Raji (cell line): ENCODE results near the gene TRIM47.

Experiments used
- POLR2A ChIP-seq: IDR thresholded peaks from 2 replicates; pipeline ENCODE4 v1.6.1; 2011; ENCODE audit warnings: low read depth, low read length, control low read depth; ENCODE audit not compliant: insufficient read depth

Gene TRIM47

GRCh38 chr17:75846692-75847613 lies 31.4 kb downstream of the TRIM47 start:
- no peak for TF ChIP-seq POLR2A

GRCh38 chr17:75845933-75846691 lies 32.3 kb downstream of the TRIM47 start:
- no peak for TF ChIP-seq POLR2A

- TF ChIP-seq POLR2A, result no peak
Measured at GRCh38 chr17:75845058-75845711, 33.2 kb downstream of the TRIM47 start.

GRCh38 chr17:75844530-75845057 lies 33.8 kb downstream of the TRIM47 start:
- no peak for TF ChIP-seq POLR2A

- no peak for TF ChIP-seq POLR2A
Measured at GRCh38 chr17:75843577-75844529, 34.5 kb downstream of the TRIM47 start, which contains the start of gene UNC13D. Gene UNC13D (minus strand): TSS chr17:75844404. CDS start chr17:75844337, 67 bp downstream.

GRCh38 chr17:75842963-75843576 lies 35.3 kb downstream of the TRIM47 start:
- no peak for TF ChIP-seq POLR2A

- no peak for TF ChIP-seq POLR2A
Measured at GRCh38 chr17:75842411-75842810, 36.0 kb downstream of the TRIM47 start.

GRCh38 chr17:75840799-75841164 lies 37.6 kb downstream of the TRIM47 start:
- no peak for TF ChIP-seq POLR2A

- no peak for TF ChIP-seq POLR2A
Measured at GRCh38 chr17:75839942-75840798, 38.2 kb downstream of the TRIM47 start.

- TF ChIP-seq POLR2A, result no peak
Measured at GRCh38 chr17:75838410-75838809, 40.0 kb downstream of the TRIM47 start.

- TF ChIP-seq POLR2A, result no peak
Measured at GRCh38 chr17:75837899-75838298, 40.5 kb downstream of the TRIM47 start.

GRCh38 chr17:75836605-75837004 lies 41.8 kb downstream of the TRIM47 start:
- no peak for TF ChIP-seq POLR2A

- no peak for TF ChIP-seq POLR2A
Measured at GRCh38 chr17:75835654-75835987, 42.8 kb downstream of the TRIM47 start.
